Liver (tissue), 9 donors: Measurements from ENCODE around the gene KRT4. TPM values are rescaled to one million over a fixed set of nuclear protein-coding genes. Genes with fewer than 3 reads are reported as not detected.

Experiments used
- DNase-seq: peaks from one replicate; pipeline ENCODE4 v3.0.0-alpha.2; 2017; ENCODE audit warnings: low spot score
- H3K27ac ChIP-seq, 2 donors: one replicate each; pipeline ENCODE4 v1.7.0; 2013; ENCODE audit warnings: inconsistent platforms in 2 of 2, low read length in 2 of 2, control low read depth in 1 of 2, low read depth in 1 of 2, mild to moderate bottlenecking in 1 of 2
- H3K27me3 ChIP-seq, 4 donors: one replicate each; pipeline versions ENCODE4 v1.6.1 to v1.7.0; 2013; ENCODE audit warnings: low read length in 3 of 4, inconsistent platforms in 1 of 4, mild to moderate bottlenecking in 1 of 4, moderate library complexity in 1 of 4; ENCODE audit not compliant: control insufficient read depth in 4 of 4, insufficient read depth in 4 of 4
- H3K36me3 ChIP-seq, 4 donors: one replicate each; pipeline versions ENCODE4 v1.6.1 to v1.7.0; 2013; ENCODE audit warnings: low read length in 3 of 4, mild to moderate bottlenecking in 3 of 4, low read depth in 1 of 4, moderate library complexity in 1 of 4; ENCODE audit not compliant: control insufficient read depth in 4 of 4, insufficient read depth in 3 of 4
- H3K4me1 ChIP-seq, 4 donors: one replicate each; pipeline versions ENCODE4 v1.6.1 to v1.7.0; 2013; ENCODE audit warnings: low read length in 3 of 4, mild to moderate bottlenecking in 3 of 4, moderate library complexity in 1 of 4; ENCODE audit not compliant: control insufficient read depth in 4 of 4, insufficient read depth in 4 of 4
- H3K4me3 ChIP-seq, 3 donors: one replicate each; pipeline versions ENCODE4 v1.6.1 to v1.7.0; 2013; ENCODE audit warnings: low read length in 3 of 3, control low read depth in 1 of 3, low read depth in 1 of 3, mild to moderate bottlenecking in 1 of 3
- H3K9ac ChIP-seq, 2 donors: one replicate each; pipeline ENCODE4 v1.7.0; 2013; ENCODE audit warnings: low read length in 2 of 2, mild to moderate bottlenecking in 2 of 2, moderate library complexity in 2 of 2, control low read depth in 1 of 2, low read depth in 1 of 2
- H3K9me3 ChIP-seq, 4 donors: one replicate each; pipeline versions ENCODE4 v1.6.1 to v1.7.0; 2013; ENCODE audit warnings: low read length in 3 of 4; ENCODE audit not compliant: control insufficient read depth in 4 of 4
- ATF3 ChIP-seq: IDR thresholded peaks from 2 replicates; pipeline ENCODE4 v1.6.1; 2016; ENCODE audit warnings: antibody characterized with exemption
- EGR1 ChIP-seq, 2 donors: IDR thresholded peaks; 2 replicates each; pipeline ENCODE4 v1.6.1; 2016 to 2018; ENCODE audit warnings: antibody characterized with exemption in 2 of 2, low read depth in 2 of 2
- FOXA2 ChIP-seq: IDR thresholded peaks from 2 replicates; pipeline ENCODE4 v1.6.1; 2016; ENCODE audit warnings: antibody characterized with exemption
- HNF4G ChIP-seq: IDR thresholded peaks from 2 replicates; pipeline ENCODE4 v1.6.1; 2016; ENCODE audit warnings: antibody characterized with exemption
- JUND ChIP-seq, 2 donors: IDR thresholded peaks; 2 replicates each; pipeline ENCODE4 v1.6.1; 2016; ENCODE audit warnings: antibody characterized with exemption in 2 of 2
- MAX ChIP-seq: IDR thresholded peaks from 2 replicates; pipeline ENCODE4 v1.6.1; 2016; ENCODE audit warnings: antibody characterized with exemption
- NR2F2 ChIP-seq: IDR thresholded peaks from 2 replicates; pipeline ENCODE4 v1.6.1; 2016; ENCODE audit warnings: antibody characterized with exemption
- RAD21 ChIP-seq, 2 donors: IDR thresholded peaks; 2 replicates each; pipeline ENCODE4 v1.6.1; 2016; ENCODE audit warnings: antibody characterized with exemption in 2 of 2, mild to moderate bottlenecking in 2 of 2
- RXRA ChIP-seq, 2 donors: IDR thresholded peaks; 2 replicates each; pipeline ENCODE4 v1.6.1; 2017 to 2018; ENCODE audit warnings: antibody characterized with exemption in 2 of 2, mild to moderate bottlenecking in 1 of 2
- WGBS: extraction: QIAGEN DNeasy Blood & Tissue Kit; methylation state at CpG from one replicate; pipeline ENCODE4 v1.1.7; 2013; 5-methylcytosine and 5-hydroxymethylcytosine counted together
- polyA plus RNA-seq, 2 donors: library from polyadenylated mRNA; stranded (reverse) in 1 of 2; unstranded in 1 of 2; fragments of 200-250 nt in 1 of 2; fragments of >200 nt in 1 of 2; fragmentation: Nextera tagmentation in 1 of 2; extraction: Ambion mirVana in 1 of 2; gene quantifications; one replicate each; pipeline versions ENCODE4 v1.2.1 to v1.2.3, GENCODE V29; 2013 to 2015
- total RNA-seq, 2 donors: library from RNA; depleted of rRNA; stranded (reverse); fragments of >200 nt; gene quantifications; one replicate each; pipeline ENCODE4 v1.2.3, GENCODE V29; 2014
- TF ChIP-seq, protein P1 (sequence below): IDR thresholded peaks from 2 replicates; pipeline ENCODE4 v1.6.1; 2016; ENCODE audit warnings: antibody characterized with exemption, mild to moderate bottlenecking
- TF ChIP-seq, protein P2 (sequence below): fragments of 150-350 bp; IDR thresholded peaks from 2 replicates; pipeline ENCODE4 v1.5.1; 2017; ENCODE audit warnings: improper control_type of control experiment, low read depth, low read length; ENCODE audit not compliant: missing input control
- donor health status: healthy.
- donor health status: healthy.
- donor health status: healthy.
- donor health status: healthy.
- donor health status: healthy.

The KRT4 gene
- total and polyA plus RNA-seq, 4 donors: 0.05 to 0.23 TPM; not detected in 2

- Histone ChIP-seq H3K36me3 (no peaks in the 10 kb centered on the region), H3K4me1 (no peaks in the 10 kb centered on the region), H3K27ac (no peak overlapping the region), H3K27me3 (peaks cover 0 to 2% (median 0%) of the 10 kb centered on the region in 4 donors), H3K4me3 (no peak overlapping the region), H3K9me3 (no peaks in the 10 kb centered on the region), H3K9ac (no peak overlapping the region)
- TF ChIP-seq RXRA (IDR thresholded peaks at IDR 0.05): no peak
- TF ChIP-seq, protein P1, sequence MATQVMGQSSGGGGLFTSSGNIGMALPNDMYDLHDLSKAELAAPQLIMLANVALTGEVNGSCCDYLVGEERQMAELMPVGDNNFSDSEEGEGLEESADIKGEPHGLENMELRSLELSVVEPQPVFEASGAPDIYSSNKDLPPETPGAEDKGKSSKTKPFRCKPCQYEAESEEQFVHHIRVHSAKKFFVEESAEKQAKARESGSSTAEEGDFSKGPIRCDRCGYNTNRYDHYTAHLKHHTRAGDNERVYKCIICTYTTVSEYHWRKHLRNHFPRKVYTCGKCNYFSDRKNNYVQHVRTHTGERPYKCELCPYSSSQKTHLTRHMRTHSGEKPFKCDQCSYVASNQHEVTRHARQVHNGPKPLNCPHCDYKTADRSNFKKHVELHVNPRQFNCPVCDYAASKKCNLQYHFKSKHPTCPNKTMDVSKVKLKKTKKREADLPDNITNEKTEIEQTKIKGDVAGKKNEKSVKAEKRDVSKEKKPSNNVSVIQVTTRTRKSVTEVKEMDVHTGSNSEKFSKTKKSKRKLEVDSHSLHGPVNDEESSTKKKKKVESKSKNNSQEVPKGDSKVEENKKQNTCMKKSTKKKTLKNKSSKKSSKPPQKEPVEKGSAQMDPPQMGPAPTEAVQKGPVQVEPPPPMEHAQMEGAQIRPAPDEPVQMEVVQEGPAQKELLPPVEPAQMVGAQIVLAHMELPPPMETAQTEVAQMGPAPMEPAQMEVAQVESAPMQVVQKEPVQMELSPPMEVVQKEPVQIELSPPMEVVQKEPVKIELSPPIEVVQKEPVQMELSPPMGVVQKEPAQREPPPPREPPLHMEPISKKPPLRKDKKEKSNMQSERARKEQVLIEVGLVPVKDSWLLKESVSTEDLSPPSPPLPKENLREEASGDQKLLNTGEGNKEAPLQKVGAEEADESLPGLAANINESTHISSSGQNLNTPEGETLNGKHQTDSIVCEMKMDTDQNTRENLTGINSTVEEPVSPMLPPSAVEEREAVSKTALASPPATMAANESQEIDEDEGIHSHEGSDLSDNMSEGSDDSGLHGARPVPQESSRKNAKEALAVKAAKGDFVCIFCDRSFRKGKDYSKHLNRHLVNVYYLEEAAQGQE: no peak
- no peak for TF ChIP-seq RAD21 (IDR thresholded peaks at IDR 0.05)
- TF ChIP-seq JUND (IDR thresholded peaks at IDR 0.05): no peak
- TF ChIP-seq, protein P2, sequence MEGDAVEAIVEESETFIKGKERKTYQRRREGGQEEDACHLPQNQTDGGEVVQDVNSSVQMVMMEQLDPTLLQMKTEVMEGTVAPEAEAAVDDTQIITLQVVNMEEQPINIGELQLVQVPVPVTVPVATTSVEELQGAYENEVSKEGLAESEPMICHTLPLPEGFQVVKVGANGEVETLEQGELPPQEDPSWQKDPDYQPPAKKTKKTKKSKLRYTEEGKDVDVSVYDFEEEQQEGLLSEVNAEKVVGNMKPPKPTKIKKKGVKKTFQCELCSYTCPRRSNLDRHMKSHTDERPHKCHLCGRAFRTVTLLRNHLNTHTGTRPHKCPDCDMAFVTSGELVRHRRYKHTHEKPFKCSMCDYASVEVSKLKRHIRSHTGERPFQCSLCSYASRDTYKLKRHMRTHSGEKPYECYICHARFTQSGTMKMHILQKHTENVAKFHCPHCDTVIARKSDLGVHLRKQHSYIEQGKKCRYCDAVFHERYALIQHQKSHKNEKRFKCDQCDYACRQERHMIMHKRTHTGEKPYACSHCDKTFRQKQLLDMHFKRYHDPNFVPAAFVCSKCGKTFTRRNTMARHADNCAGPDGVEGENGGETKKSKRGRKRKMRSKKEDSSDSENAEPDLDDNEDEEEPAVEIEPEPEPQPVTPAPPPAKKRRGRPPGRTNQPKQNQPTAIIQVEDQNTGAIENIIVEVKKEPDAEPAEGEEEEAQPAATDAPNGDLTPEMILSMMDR: no peak
- TF ChIP-seq MAX: no peak
- WGBS: 27% methylated on average over 50 of the region's 50 CpGs
- peak; percentile 48 for DNase-seq
These were observed 24.1 kb downstream of the KRT4 start for GRCh38 chr12:52789637-52790426.

- WGBS: 93% methylated on average over 11 of the region's 11 CpGs
- DNase-seq: no peak
- Histone ChIP-seq H3K4me1 (no peaks in the 10 kb centered on the region), H3K27ac (no peak overlapping the region), H3K36me3 (no peaks in the 10 kb centered on the region), H3K27me3 (peaks cover 0 to 2% (median 0%) of the 10 kb centered on the region in 4 donors), H3K9ac (no peak overlapping the region), H3K9me3 (no peaks in the 10 kb centered on the region), H3K4me3 (no peak overlapping the region)
- TF ChIP-seq NR2F2 (no peak), HNF4G (no peak), EGR1 (IDR thresholded peaks at IDR 0.05; ENCODE audit: low read depth in 2 of 2) (no peak), FOXA2 (no peak), ATF3 (no peak)
- TF ChIP-seq, protein P1: no peak
These were observed 24.9 kb downstream of the KRT4 start for GRCh38 chr12:52788876-52789636.
